ENCODE measurements around the gene HLA-DMB. TPM values are rescaled to one million over a fixed set of nuclear protein-coding genes. Genes with fewer than 3 reads are reported as not detected.

HLA-DMB gene
- total and polyA plus RNA-seq, 10 of the 15 experiments (the other 5 are each of a cell fraction or from before 2014, with no cell fraction given): 114 to 173 (median 150) TPM

- no peak for TF ChIP-seq ZNF24 (IDR thresholded peaks at IDR 0.05)
- TF ChIP-seq EED (IDR thresholded peaks at IDR 0.05; ENCODE audit: low read depth): peak; percentile 96
- peak; percentile 96 for TF ChIP-seq MTA2 (IDR thresholded peaks at IDR 0.05; ENCODE audit: low read depth)
- TF ChIP-seq BHLHE40 (IDR thresholded peaks at IDR 0.05; ENCODE audit: borderline replicate concordance in 1 of 2, low read depth in 2 of 2, low read length in 1 of 2): peak; percentile 94
- TF ChIP-seq SMAD1 (IDR thresholded peaks at IDR 0.05; ENCODE audit: low read depth, partially characterized antibody): no peak
- TF ChIP-seq NFYA (IDR thresholded peaks at IDR 0.05; ENCODE audit: borderline replicate concordance, low read depth, low read length): no peak
- TF ChIP-seq IKZF2 (IDR thresholded peaks at IDR 0.05): peak; percentile 98 to 99
- peak; percentile 90 for TF ChIP-seq BCL3 (IDR thresholded peaks at IDR 0.05; ENCODE audit: borderline replicate concordance, insufficient read depth, low read depth, low read length, poor library complexity, severe bottlenecking)
- no peak for TF ChIP-seq NFYB (IDR thresholded peaks at IDR 0.05; ENCODE audit: insufficient read depth, low read depth, low read length)
- no peak for TF ChIP-seq IRF3 (IDR thresholded peaks at IDR 0.05)
- peak; percentile 50; the same call in 1 of the 2 replicates for TF ChIP-seq RAD51 (IDR thresholded peaks at IDR 0.05)
- no peak for TF ChIP-seq USF2 (IDR thresholded peaks at IDR 0.05; ENCODE audit: borderline replicate concordance, low read depth, low read length)
- no peak; the same call in 1 of the 2 replicates for TF ChIP-seq RAD21 (IDR thresholded peaks at IDR 0.05; ENCODE audit: insufficient read depth, low read depth, low read length)
- peak; percentile 90; the same call in 1 of the 2 replicates for TF ChIP-seq MTA3 (IDR thresholded peaks at IDR 0.05; ENCODE audit: borderline replicate concordance, low read length)
- no peak for TF ChIP-seq ZNF687 (IDR thresholded peaks at IDR 0.05)
- TF ChIP-seq RELA (IDR thresholded peaks at IDR 0.05; ENCODE audit: borderline replicate concordance, partially characterized antibody): peak; percentile 86
- peak; percentile 100 for TF ChIP-seq ZNF217 (IDR thresholded peaks at IDR 0.05)
- peak; percentile 48; the same call in 1 of the 2 replicates for TF ChIP-seq TAF1 (IDR thresholded peaks at IDR 0.05; ENCODE audit: borderline replicate concordance, low read depth, low read length)
- TF ChIP-seq NR2C1 (IDR thresholded peaks at IDR 0.05): 0 out of 2 replicates have a peak, but pooled peaks have one; percentile 13
- peak; percentile 98 for TF ChIP-seq PAX8 (IDR thresholded peaks at IDR 0.05)
- TF ChIP-seq MEF2B (IDR thresholded peaks at IDR 0.05; ENCODE audit: partially characterized antibody, poor library complexity, severe bottlenecking): peak; percentile 93
- no peak; the same call in none of the 2 replicates for TF ChIP-seq POLR2AphosphoS5 (IDR thresholded peaks at IDR 0.05; ENCODE audit: low read length)
- peak; percentile 92 to 99 for TF ChIP-seq EP300 (IDR thresholded peaks at IDR 0.05; ENCODE audit: borderline replicate concordance in 1 of 2, control insufficient read depth in 1 of 2, low read depth in 2 of 2, low read length in 2 of 2)
These were observed 463 bp upstream of the HLA-DMB start (continued) for GRCh38 chr6:32941214-32941768.

Measured in GM12878 (cell line).